ENCODE measurements around the gene CRB1. TPM values are rescaled to one million over a fixed set of nuclear protein-coding genes. Genes with fewer than 3 reads are reported as not detected.

Gene CRB1
- total RNA-seq: under 1 TPM; 0.14 to 0.28 TPM
- long read RNA-seq, donor 1: 0 reads
- long read RNA-seq, donor 2: 0 reads

- no peak for DNase-seq (ENCODE audit: low spot score)
- intact Hi-C loops (cut with DNase I): no loop called here
Measured at GRCh38 chr1:197268012-197268411, at the start of gene CRB1. Gene CRB1 (plus strand): TSS chr1:197268252. CDS start chr1:197268413, 161 bp downstream.

GRCh38 chr1:197218857-197219256, 49.2 kb upstream of the CRB1 start:
- no peak for DNase-seq (ENCODE audit: low spot score)
- intact Hi-C loops (cut with DNase I): no loop called here

DNA sequence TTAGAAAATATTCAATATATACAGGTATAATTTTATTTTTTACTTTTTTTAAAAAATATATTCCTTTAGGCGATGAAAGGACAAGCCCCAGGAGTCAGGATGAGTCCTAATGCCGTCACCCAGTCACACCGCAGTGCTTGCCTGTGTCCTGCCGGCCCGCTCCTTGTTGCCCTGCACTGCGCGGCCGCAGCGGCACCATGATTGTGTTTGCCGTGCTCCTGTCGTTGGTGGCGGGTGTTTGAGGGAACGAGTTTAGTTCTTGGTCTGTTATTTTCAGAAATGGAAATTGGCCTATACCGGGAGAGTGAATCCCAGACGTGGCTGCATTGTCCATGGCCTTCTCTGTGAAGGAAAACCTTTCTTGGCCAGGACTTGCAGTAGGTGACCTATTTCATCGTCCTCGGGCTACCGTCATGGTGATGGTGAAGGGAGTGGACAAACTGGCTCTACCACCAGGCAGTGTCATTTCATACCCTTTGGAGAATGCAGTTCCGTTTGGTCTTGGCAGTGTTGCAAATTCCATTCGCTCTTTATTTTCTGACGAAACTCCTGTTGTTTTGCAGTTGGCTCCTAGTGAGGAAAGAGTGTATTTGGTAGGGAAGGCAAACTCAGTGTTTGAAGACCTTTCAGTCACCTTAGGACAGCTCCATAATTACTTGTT, 45.9 kb upstream of the CRB1 start:
- no peak for DNase-seq (ENCODE audit: low spot score)
- intact Hi-C loops (cut with DNase I): no loop called here

- no peak for DNase-seq (ENCODE audit: low spot score)
- intact Hi-C loops (cut with DNase I): no loop called here
Measured at GRCh38 chr1:197222780-197223179, 45.3 kb upstream of the CRB1 start.

- intact Hi-C loops (cut with DNase I): no loop called here
- DNase-seq (ENCODE audit: low spot score): no peak
Measured at GRCh38 chr1:197224160-197224559, 43.9 kb upstream of the CRB1 start.

- DNase-seq (ENCODE audit: low spot score): no peak
- intact Hi-C loops (cut with DNase I): no loop called here
Measured at GRCh38 chr1:197225611-197226010, 42.4 kb upstream of the CRB1 start.

GRCh38 chr1:197234581-197234980, 33.5 kb upstream of the CRB1 start:
- no peak for DNase-seq (ENCODE audit: low spot score)
- intact Hi-C loops (cut with DNase I): no loop called here

- intact Hi-C loops (cut with DNase I): no loop called here
- no peak for DNase-seq (ENCODE audit: low spot score)
Measured at GRCh38 chr1:197235355-197235754, 32.7 kb upstream of the CRB1 start.

- no peak for DNase-seq (ENCODE audit: low spot score)
Measured at GRCh38 chr1:197247465-197247864, 20.6 kb upstream of the CRB1 start.

GRCh38 chr1:197249324-197249723, 18.7 kb upstream of the CRB1 start:
- intact Hi-C loops (cut with DNase I): no loop called here
- DNase-seq (ENCODE audit: low spot score): no peak

More at GRCh38 chr1:197247465-197247864, 20.6 kb upstream of the CRB1 start:
- intact Hi-C loops (cut with DNase I): no loop called here

DNA sequence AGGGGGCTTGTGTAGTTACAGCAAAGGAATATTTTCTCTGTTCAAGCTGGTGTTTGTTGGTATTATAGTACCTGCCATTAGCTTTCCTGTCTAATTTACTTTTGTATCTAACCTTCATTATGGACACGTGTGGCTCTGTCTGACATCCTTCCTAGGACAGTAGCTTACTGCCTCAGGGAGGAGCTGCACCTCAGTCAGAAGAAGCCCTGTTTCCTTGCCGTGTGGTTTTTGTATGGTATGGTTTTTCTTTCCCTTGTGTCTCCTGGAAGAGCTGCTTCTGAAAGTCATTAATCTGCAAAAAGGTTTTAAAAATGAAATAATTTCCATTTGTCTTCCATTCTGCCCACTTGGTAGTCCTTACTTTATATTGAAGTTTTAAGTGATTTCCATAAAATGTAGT, 17.4 kb upstream of the CRB1 start:
- intact Hi-C loops (cut with DNase I): no loop called here
- no peak for DNase-seq (ENCODE audit: low spot score)

GRCh38 chr1:197252973-197253372, 15.1 kb upstream of the CRB1 start:
- intact Hi-C loops (cut with DNase I): no loop called here
- DNase-seq (ENCODE audit: low spot score): no peak

DNA sequence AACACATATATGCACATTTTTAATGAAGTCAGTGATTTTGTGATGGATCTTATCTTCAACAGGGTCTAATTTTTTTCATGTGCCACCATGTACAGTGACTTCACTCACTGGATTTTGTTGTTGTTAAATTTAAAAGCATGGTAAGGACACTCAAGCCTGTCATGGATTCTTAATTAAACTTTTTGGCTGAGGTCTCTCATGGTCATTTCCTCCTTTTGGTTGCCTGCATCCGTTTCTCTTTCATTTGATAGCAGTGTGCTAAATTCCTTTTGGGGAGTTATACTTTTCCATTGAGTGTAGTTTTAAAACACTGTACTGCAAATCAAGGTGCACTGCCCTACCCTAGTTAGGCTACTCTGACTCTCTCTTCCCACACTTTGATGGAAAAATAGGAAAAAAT, 13.2 kb upstream of the CRB1 start:
- no peak for DNase-seq (ENCODE audit: low spot score)
- intact Hi-C loops (cut with DNase I): no loop called here

DNA sequence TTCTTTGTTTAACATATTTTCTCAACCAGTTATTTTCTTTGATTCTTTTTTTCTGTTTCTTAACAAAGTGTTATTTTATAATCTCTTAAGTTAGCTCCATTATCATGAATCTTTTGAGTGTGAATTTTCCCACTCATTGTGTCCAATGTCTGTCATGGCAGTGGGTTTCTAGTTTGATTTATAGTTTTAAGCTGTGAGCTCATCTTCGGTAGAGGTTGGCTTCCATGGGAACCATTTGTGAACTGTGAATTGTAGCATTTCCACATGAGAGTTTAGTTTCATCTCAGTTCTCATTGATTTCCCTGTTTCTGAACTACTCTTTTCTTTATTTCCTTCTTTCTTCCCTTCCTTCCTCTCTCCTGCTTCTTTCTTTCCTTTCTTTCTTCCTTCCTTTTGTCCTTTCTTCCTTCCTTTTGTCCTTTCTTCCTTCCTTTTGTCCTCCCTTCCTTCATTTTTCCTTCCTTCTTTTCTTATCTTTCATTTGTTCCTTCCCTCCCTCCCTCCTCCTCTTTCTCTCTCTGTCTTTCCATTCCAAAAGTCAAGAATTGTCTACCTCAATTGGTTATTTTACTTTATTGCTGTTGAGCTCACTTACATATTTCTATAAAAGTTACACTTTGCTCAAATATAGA, 3.0 kb upstream of the CRB1 start:
- intact Hi-C loops (cut with DNase I): no loop called here
- DNase-seq (ENCODE audit: low spot score): no peak

- no peak for DNase-seq (ENCODE audit: low spot score)
- intact Hi-C loops (cut with DNase I): no loop called here
Measured at GRCh38 chr1:197269053-197269452, 1.0 kb downstream of the CRB1 start.

DNA sequence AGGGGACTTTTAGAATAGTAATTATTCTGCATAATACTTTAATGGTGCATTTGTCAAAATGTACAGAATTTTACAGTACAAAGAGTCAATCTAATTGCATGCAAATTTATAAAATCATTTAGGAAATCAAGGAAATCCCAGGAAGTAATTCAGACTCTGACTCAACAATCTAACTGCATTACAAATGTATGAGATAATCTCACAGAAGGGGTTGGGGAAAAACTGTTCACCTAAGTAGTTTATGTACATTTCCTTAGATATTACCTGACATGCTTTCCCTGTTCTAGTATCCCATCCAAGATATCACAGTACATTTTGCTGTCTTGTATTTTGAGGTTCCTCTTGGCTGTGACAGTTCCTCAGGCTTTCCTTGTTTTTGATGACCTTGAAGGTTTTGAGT, 4.7 kb downstream of the CRB1 start:
- intact Hi-C loops (cut with DNase I): no loop called here
- no peak for DNase-seq (ENCODE audit: low spot score)

- intact Hi-C loops (cut with DNase I): no loop called here
- DNase-seq (ENCODE audit: low spot score): no peak
Measured at GRCh38 chr1:197277166-197277565, 9.1 kb downstream of the CRB1 start.

GRCh38 chr1:197284325-197284724, 16.3 kb downstream of the CRB1 start:
- no peak for DNase-seq (ENCODE audit: low spot score)
- intact Hi-C loops (cut with DNase I): no loop called here

- DNase-seq (ENCODE audit: low spot score): no peak
- intact Hi-C loops (cut with DNase I): no loop called here
Measured at GRCh38 chr1:197284966-197285365, 16.9 kb downstream of the CRB1 start.

GRCh38 chr1:197285526-197286205, 17.6 kb downstream of the CRB1 start:
- intact Hi-C loops (cut with DNase I): no loop called here
- DNase-seq (ENCODE audit: low spot score): no peak

DNA sequence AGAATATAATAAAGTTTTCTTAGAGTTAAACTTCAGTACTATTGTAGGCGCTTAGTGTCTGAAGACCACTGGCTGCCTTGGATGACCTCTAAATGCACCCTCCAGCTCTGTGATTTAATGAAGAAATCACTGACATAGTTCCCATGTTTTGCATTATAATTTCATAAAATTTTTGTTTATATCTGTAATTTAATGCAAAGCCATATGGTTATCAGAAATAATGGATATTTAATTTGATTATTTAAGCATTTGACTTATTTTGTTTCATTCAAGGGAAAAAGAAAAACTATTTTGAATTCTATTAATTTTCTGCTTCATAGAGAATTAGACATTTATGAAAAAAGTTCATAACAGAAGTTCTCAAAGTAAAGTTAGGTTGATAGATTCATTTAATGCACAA, 18.6 kb downstream of the CRB1 start:
- no peak for DNase-seq (ENCODE audit: low spot score)
- intact Hi-C loops (cut with DNase I): no loop called here
